ENCODE results near the gene CTNNA2.

- TF ChIP-seq POLR2A (IDR thresholded peaks at IDR 0.05; ENCODE audit: control extremely low read depth in 1 of 2, low read depth in 2 of 2, low read length in 2 of 2) (no peak), HDAC6 (IDR thresholded peaks at IDR 0.05; ENCODE audit: low read depth, low read length) (no peak), YY1 (IDR thresholded peaks at IDR 0.05; ENCODE audit: low read depth, low read length) (no peak), RBBP5 (IDR thresholded peaks at IDR 0.05; ENCODE audit: borderline replicate concordance, low read depth, low read length) (no peak), TBP (IDR thresholded peaks at IDR 0.05; ENCODE audit: low read depth, low read length) (no peak), TEAD4 (IDR thresholded peaks at IDR 0.05; ENCODE audit: low read depth, low read length) (no peak), RFX5 (IDR thresholded peaks at IDR 0.05; ENCODE audit: borderline replicate concordance, low read depth, low read length) (no peak), EZH2 (IDR thresholded peaks at IDR 0.05; ENCODE audit: low read depth, low read length, severe bottlenecking) (no peak), BCL11A (IDR thresholded peaks at IDR 0.05; ENCODE audit: low read depth in 2 of 2, low read length in 2 of 2) (no peak), SRF (IDR thresholded peaks at IDR 0.05; ENCODE audit: low read depth, low read length) (no peak), EP300 (IDR thresholded peaks at IDR 0.05; ENCODE audit: borderline replicate concordance in 1 of 2, low read depth in 2 of 2, low read length in 2 of 2) (no peak), POLR2AphosphoS5 (IDR thresholded peaks at IDR 0.05; ENCODE audit: low read depth, low read length) (no peak)
- TF ChIP-seq, protein P1, sequence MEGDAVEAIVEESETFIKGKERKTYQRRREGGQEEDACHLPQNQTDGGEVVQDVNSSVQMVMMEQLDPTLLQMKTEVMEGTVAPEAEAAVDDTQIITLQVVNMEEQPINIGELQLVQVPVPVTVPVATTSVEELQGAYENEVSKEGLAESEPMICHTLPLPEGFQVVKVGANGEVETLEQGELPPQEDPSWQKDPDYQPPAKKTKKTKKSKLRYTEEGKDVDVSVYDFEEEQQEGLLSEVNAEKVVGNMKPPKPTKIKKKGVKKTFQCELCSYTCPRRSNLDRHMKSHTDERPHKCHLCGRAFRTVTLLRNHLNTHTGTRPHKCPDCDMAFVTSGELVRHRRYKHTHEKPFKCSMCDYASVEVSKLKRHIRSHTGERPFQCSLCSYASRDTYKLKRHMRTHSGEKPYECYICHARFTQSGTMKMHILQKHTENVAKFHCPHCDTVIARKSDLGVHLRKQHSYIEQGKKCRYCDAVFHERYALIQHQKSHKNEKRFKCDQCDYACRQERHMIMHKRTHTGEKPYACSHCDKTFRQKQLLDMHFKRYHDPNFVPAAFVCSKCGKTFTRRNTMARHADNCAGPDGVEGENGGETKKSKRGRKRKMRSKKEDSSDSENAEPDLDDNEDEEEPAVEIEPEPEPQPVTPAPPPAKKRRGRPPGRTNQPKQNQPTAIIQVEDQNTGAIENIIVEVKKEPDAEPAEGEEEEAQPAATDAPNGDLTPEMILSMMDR (IDR thresholded peaks at IDR 0.05; ENCODE audit: control extremely low read depth in 1 of 3, insufficient read depth in 1 of 3, low read depth in 1 of 3, low read length in 3 of 3) = no peak
- TF ChIP-seq, protein P2, sequence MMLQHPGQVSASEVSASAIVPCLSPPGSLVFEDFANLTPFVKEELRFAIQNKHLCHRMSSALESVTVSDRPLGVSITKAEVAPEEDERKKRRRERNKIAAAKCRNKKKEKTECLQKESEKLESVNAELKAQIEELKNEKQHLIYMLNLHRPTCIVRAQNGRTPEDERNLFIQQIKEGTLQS (IDR thresholded peaks at IDR 0.05; ENCODE audit: insufficient read depth, low read depth, low read length) = no peak
Observed at GRCh38 chr2:80246534-80246933, 733.7 kb downstream of the CTNNA2 start.

All from H1 (cell line).